Activated CD4-positive, alpha-beta T cell treated with anti-CD3 and anti-CD28 coated beads, Interleukin-10, Interleukin-2, amounts not matched to agents 100 ng/mL and 50 ng/mL, durations not matched to agents 16 hours and 8 hours (primary cell): ENCODE measurements around the gene SOCS1.

Experiments used
- DNase-seq: peaks from one replicate; pipeline ENCODE4 v3.0.0-alpha.2; 2020

The SOCS1 gene

GRCh38 chr16:11283820-11284248, 27.8 kb upstream of the SOCS1 start:
- DNase-seq, result no peak

- no peak for DNase-seq
These were observed 24.9 kb upstream of the SOCS1 start, which contains the start of gene PRM1 for GRCh38 chr16:11280616-11281522. Gene PRM1 (minus strand): TSS chr16:11281330. CDS start chr16:11281238, 92 bp downstream.

- DNase-seq, result no peak
These were observed 23.0 kb upstream of the SOCS1 start for GRCh38 chr16:11278681-11279628.

GRCh38 chr16:11277607-11278337, 21.8 kb upstream of the SOCS1 start:
- DNase-seq, result no peak

- DNase-seq, result no peak
These were observed 21.0 kb upstream of the SOCS1 start for GRCh38 chr16:11276896-11277593.

- no peak for DNase-seq
These were observed 20.3 kb upstream of the SOCS1 start, which contains the start of gene PRM2 for GRCh38 chr16:11276143-11276895. Gene PRM2 (minus strand): TSS chr16:11276480. CDS start chr16:11276370, 110 bp downstream.

GRCh38 chr16:11274964-11275363, 19.0 kb upstream of the SOCS1 start:
- no peak for DNase-seq

- DNase-seq, result no peak
These were observed 17.8 kb upstream of the SOCS1 start for GRCh38 chr16:11273721-11274324.

- no peak for DNase-seq
These were observed 17.1 kb upstream of the SOCS1 start, which contains the start of gene PRM3 for GRCh38 chr16:11272921-11273720. Gene PRM3 (minus strand): TSS chr16:11273629. CDS start chr16:11273595, 34 bp downstream.

GRCh38 chr16:11272484-11272883, 16.5 kb upstream of the SOCS1 start:
- DNase-seq, result no peak

- DNase-seq, result no peak
These were observed 15.6 kb upstream of the SOCS1 start for GRCh38 chr16:11271610-11272009.

GRCh38 chr16:11270602-11271162, 14.7 kb upstream of the SOCS1 start:
- no peak for DNase-seq

GRCh38 chr16:11268921-11269375, 12.9 kb upstream of the SOCS1 start, which contains the start of gene TNP2:
Gene TNP2 (minus strand): TSS chr16:11269325. CDS start chr16:11269262, 63 bp downstream.
- no peak for DNase-seq

GRCh38 chr16:11265124-11265523, 9.1 kb upstream of the SOCS1 start:
- no peak for DNase-seq

GRCh38 chr16:11264155-11264832, 8.3 kb upstream of the SOCS1 start:
- no peak for DNase-seq

- DNase-seq, result peak; percentile 81
These were observed 7.7 kb upstream of the SOCS1 start for GRCh38 chr16:11263737-11264136.

GRCh38 chr16:11262915-11263314, 6.9 kb upstream of the SOCS1 start:
- no peak for DNase-seq

GRCh38 chr16:11260596-11260966, 4.6 kb upstream of the SOCS1 start:
- DNase-seq, result no peak
